ENCODE results near the gene NMNAT2. TPM values are rescaled to one million over a fixed set of nuclear protein-coding genes. Genes with fewer than 3 reads are reported as not detected.
A peak's percentile ranks its signal among the peaks of the same experiment; 100 is the strongest.

Gene NMNAT2
- total RNA-seq, 6 donors from 2014 or later, result 0.13 to 0.72 (median 0.17) TPM; not detected in 2

GRCh38 chr1:183239793-183240525, 178.2 kb downstream of the NMNAT2 start:
- 68 to 80% methylated on average over 8 of the region's 8 CpGs for WGBS, 2 donors
- DNase-seq (no peak), ATAC-seq (ENCODE audit: low FRiP score in 2 of 2) (no peak)
- no peak overlapping the region for H3K4me3 ChIP-seq
- no peaks in the 10 kb centered on the region for H3K36me3 ChIP-seq
- peaks cover 0 to 18% (median 16%) of the 10 kb centered on the region in 4 donors for H3K4me1 ChIP-seq
- H3K9me3 ChIP-seq, result no peaks in the 10 kb centered on the region
- H3K27me3 ChIP-seq, result no peaks in the 10 kb centered on the region
- peak overlapping the region in 3 of 4 donors; percentile 40 to 65 (median 53) for H3K27ac ChIP-seq
- TF ChIP-seq EP300 (IDR thresholded peaks at IDR 0.05) (no peak), POLR2AphosphoS5 (IDR thresholded peaks at IDR 0.05) (no peak), POLR2A (IDR thresholded peaks at IDR 0.05) (no peak)
- TF ChIP-seq, protein P1, sequence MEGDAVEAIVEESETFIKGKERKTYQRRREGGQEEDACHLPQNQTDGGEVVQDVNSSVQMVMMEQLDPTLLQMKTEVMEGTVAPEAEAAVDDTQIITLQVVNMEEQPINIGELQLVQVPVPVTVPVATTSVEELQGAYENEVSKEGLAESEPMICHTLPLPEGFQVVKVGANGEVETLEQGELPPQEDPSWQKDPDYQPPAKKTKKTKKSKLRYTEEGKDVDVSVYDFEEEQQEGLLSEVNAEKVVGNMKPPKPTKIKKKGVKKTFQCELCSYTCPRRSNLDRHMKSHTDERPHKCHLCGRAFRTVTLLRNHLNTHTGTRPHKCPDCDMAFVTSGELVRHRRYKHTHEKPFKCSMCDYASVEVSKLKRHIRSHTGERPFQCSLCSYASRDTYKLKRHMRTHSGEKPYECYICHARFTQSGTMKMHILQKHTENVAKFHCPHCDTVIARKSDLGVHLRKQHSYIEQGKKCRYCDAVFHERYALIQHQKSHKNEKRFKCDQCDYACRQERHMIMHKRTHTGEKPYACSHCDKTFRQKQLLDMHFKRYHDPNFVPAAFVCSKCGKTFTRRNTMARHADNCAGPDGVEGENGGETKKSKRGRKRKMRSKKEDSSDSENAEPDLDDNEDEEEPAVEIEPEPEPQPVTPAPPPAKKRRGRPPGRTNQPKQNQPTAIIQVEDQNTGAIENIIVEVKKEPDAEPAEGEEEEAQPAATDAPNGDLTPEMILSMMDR (IDR thresholded peaks at IDR 0.05), result no peak

DNA sequence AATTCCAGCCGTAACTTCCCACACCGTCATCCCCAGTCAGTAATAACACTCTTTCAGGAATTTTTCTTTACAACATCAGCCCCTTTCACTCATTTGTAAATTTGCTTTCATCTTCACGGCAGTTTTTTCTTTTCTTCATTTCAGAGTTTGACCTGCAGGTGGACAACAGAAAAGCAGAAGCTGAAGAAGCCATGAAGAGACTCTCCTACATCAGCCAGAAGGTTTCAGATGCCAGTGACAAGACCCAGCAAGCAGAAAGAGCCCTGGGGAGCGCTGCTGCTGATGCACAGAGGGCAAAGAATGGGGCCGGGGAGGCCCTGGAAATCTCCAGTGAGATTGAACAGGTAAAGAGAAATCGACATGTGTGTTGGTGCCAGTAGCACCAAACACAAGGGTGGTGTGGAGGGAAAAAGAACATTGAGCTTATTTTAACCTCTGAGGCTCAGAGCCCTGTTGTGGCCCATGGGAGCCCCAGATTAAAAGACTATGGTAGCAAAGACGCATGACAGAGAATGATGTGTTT, 178.9 kb downstream of the NMNAT2 start:
- TF ChIP-seq POLR2A (IDR thresholded peaks at IDR 0.05) (no peak), EP300 (IDR thresholded peaks at IDR 0.05) (no peak)
- TF ChIP-seq, protein P1 (IDR thresholded peaks at IDR 0.05), result no peak
- ATAC-seq (ENCODE audit: low FRiP score in 2 of 2), result no peak
- no peak for DNase-seq
- peak overlapping the region in 3 of 4 donors; percentile 15 to 65 (median 53) for H3K27ac ChIP-seq
- H3K4me1 ChIP-seq, result peaks cover under 1 to 24% (median 16%) of the 10 kb centered on the region in 4 donors
- 86 to 87% methylated on average over 7 of the region's 7 CpGs for WGBS, 2 donors
- H3K9me3 ChIP-seq, result no peaks in the 10 kb centered on the region
- H3K36me3 ChIP-seq, result no peaks in the 10 kb centered on the region
- no peaks in the 10 kb centered on the region for H3K27me3 ChIP-seq
- no peak overlapping the region for H3K4me3 ChIP-seq

DNA sequence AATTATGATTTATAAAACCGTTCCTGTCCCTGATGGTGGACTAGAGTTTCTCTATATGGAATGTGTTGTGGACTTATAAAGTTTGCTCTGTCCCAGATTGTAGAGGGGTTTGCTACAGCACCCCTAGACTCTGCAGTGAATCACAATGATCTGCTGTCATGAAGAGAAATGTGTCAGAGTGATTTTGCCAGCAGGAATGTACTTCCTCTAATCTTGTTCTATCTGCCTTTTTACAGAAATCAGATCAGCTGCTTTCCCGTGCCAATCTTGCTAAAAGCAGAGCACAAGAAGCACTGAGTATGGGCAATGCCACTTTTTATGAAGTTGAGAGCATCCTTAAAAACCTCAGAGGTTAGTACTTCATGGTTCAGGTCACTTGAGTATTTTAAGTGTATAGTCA, 180.1 kb downstream of the NMNAT2 start:
- DNase-seq (no peak), ATAC-seq (ENCODE audit: low FRiP score in 2 of 2) (no peak)
- Histone ChIP-seq H3K36me3 (no peaks in the 10 kb centered on the region), H3K27ac (peak overlapping the region in 1 of 4 donors; percentile 11), H3K4me3 (no peak overlapping the region), H3K9me3 (no peaks in the 10 kb centered on the region), H3K27me3 (no peaks in the 10 kb centered on the region), H3K4me1 (peaks cover 5 to 18% (median 15%) of the 10 kb centered on the region in 4 donors)
- TF ChIP-seq EP300 (IDR thresholded peaks at IDR 0.05) (no peak), POLR2A (IDR thresholded peaks at IDR 0.05) (no peak), POLR2AphosphoS5 (IDR thresholded peaks at IDR 0.05) (no peak)
- TF ChIP-seq, protein P1 (IDR thresholded peaks at IDR 0.05), result no peak
- 68 to 70% methylated on average over 2 of the region's 2 CpGs for WGBS, 2 donors

DNA sequence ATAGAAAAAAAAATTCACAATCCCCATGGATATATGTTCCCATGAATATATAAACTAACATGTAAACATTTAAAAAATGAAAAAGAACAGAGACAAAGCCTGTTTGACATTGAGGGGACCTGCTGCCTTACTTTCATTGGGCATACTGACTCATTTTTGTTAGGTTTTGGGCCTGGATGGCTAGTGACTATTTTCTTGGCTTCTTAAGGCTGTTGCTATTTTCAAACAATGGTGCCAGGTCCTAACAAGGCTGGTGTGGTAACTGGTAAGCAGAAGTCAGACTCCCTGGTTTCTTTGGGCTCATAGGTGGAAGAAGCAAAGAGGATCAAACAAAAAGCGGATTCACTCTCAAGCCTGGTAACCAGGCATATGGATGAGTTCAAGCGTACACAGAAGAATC, 181.1 kb downstream of the NMNAT2 start:
- Histone ChIP-seq H3K27ac (no peak overlapping the region), H3K4me1 (peaks cover 5 to 17% (median 14%) of the 10 kb centered on the region in 4 donors), H3K27me3 (no peaks in the 10 kb centered on the region), H3K9me3 (no peaks in the 10 kb centered on the region), H3K36me3 (no peaks in the 10 kb centered on the region), H3K4me3 (no peak overlapping the region)
- no peak for TF ChIP-seq POLR2AphosphoS5 (IDR thresholded peaks at IDR 0.05)
- TF ChIP-seq POLR2A (IDR thresholded peaks at IDR 0.05), result no peak
- no peak for TF ChIP-seq EP300 (IDR thresholded peaks at IDR 0.05)
- TF ChIP-seq, protein P1 (IDR thresholded peaks at IDR 0.05), result no peak
- ATAC-seq (ENCODE audit: low FRiP score in 2 of 2) (no peak), DNase-seq (no peak)
- 96 to 97% methylated on average over 2 of the region's 2 CpGs for WGBS, 2 donors

Measured in upper lobe of left lung (tissue), 6 donors.